HepG2 (cell line): Measurements from ENCODE around the gene HAX1. TPM values are rescaled to one million over a fixed set of nuclear protein-coding genes. Genes with fewer than 3 reads are reported as not detected.
A peak's percentile ranks its signal among the peaks of the same experiment; 100 is the strongest.

Source experiments
- CHD4 ChIP-seq: fragments of 200-600 bp; sonication (generic); IDR thresholded peaks from 2 replicates; pipeline ENCODE4 v1.7.0; 2017; ENCODE audit warnings: mild to moderate bottlenecking, low read length, borderline replicate concordance
- GABPA ChIP-seq, 2 experiments: IDR thresholded peaks; 2 replicates each; pipeline ENCODE4 v1.6.1; 2011 to 2016; ENCODE audit warnings: low read depth in 2 of 2, low read length in 1 of 2, missing biosample characterization in 1 of 2, missing genetic modification characterization in 1 of 2
- KDM1A ChIP-seq: IDR thresholded peaks from 2 replicates; pipeline ENCODE4 v1.6.1; 2016; ENCODE audit warnings: missing compliant biosample characterization
- KDM2A ChIP-seq: sonication (generic); formaldehyde crosslinking; IDR thresholded peaks from 2 replicates; pipeline ENCODE4 v1.4.0; 2020; ENCODE audit warnings: low read depth, missing genetic modification reagents, borderline replicate concordance
- POGZ ChIP-seq: sonication (generic); formaldehyde crosslinking; IDR thresholded peaks from 2 replicates; pipeline ENCODE4 v1.4.0; 2020; ENCODE audit warnings: mild to moderate bottlenecking, missing genetic modification reagents
- RAD21 ChIP-seq: fragments of 450-650 bp; formaldehyde crosslinking; IDR thresholded peaks from 2 replicates; pipeline ENCODE4 v1.5.0; 2020; ENCODE audit warnings: mild to moderate bottlenecking
- SP4 ChIP-seq: sonication (generic); formaldehyde crosslinking; IDR thresholded peaks from 2 replicates; pipeline ENCODE4 v1.8.1; 2023; ENCODE audit warnings: mild to moderate bottlenecking, missing genetic modification reagents
- ZBTB34 ChIP-seq: sonication (generic); formaldehyde crosslinking; IDR thresholded peaks from 2 replicates; pipeline ENCODE4 v1.8.0; 2022; ENCODE audit warnings: mild to moderate bottlenecking, missing genetic modification reagents
- ZEB1 ChIP-seq: IDR thresholded peaks from 2 replicates; pipeline ENCODE4 v1.6.1; 2012; ENCODE audit warnings: mild to moderate bottlenecking, low read depth, inconsistent platforms; ENCODE audit not compliant: insufficient replicate concordance
- ZFP36L1 ChIP-seq: sonication (generic); formaldehyde crosslinking; IDR thresholded peaks from 2 replicates; pipeline ENCODE4 v1.8.0; 2022; ENCODE audit warnings: mild to moderate bottlenecking, missing genetic modification reagents, moderate library complexity
- ZNF367 ChIP-seq: sonication (generic); formaldehyde crosslinking; IDR thresholded peaks from 2 replicates; pipeline ENCODE4 v1.4.0; 2020; ENCODE audit warnings: missing genetic modification reagents, borderline replicate concordance
- ZNF407 ChIP-seq: sonication (generic); formaldehyde crosslinking; IDR thresholded peaks from one replicate; pipeline ENCODE4 v1.5.1; 2020; ENCODE audit warnings: mild to moderate bottlenecking, missing genetic modification reagents; ENCODE audit errors: not compliant biosample characterization
- ZNF7 ChIP-seq: IDR thresholded peaks from 2 replicates; pipeline ENCODE4 v1.6.1; 2016; ENCODE audit warnings: missing biosample characterization, missing genetic modification reagents
- ZNF788 ChIP-seq: sonication (generic); formaldehyde crosslinking; IDR thresholded peaks from 2 replicates; pipeline ENCODE4 v1.5.0; 2020; ENCODE audit warnings: mild to moderate bottlenecking, missing genetic modification reagents, borderline replicate concordance
- ZNF790 ChIP-seq: sonication (generic); formaldehyde crosslinking; IDR thresholded peaks from 2 replicates; pipeline ENCODE4 v1.8.0; 2022; ENCODE audit warnings: missing genetic modification reagents, mild to moderate bottlenecking, borderline replicate concordance
- polyA plus RNA-seq, 8 experiments: library from polyadenylated mRNA; depleted of rRNA in 3 of 8; stranded (reverse) in 7 of 8; unstranded in 1 of 8; fragments of >200 nt; fragmentation: Illumina TruSeq in 4 of 8; extraction: Trizol in 4 of 8; gene quantifications; 2 replicates each; pipeline versions ENCODE4 v1.2.1 to v1.2.3, GENCODE V29; 2011 to 2016; ENCODE audit warnings: low read depth in 4 of 8, missing spikeins in 1 of 8, mixed read lengths in 1 of 8; ENCODE audit not compliant: insufficient read depth in 1 of 8
- total RNA-seq, 5 experiments: library from RNA; depleted of rRNA; stranded (reverse); fragments of >200 nt; fragmentation: Illumina TruSeq; extraction: Trizol; gene quantifications; 2 replicates each; pipeline ENCODE4 v1.2.3, GENCODE V29; 2016; ENCODE audit warnings: low read depth in 1 of 5

Gene HAX1
- total and polyA plus RNA-seq, 2 of the 13 experiments (the other 11 are each of a cell fraction or from before 2014, with no cell fraction given), result 89.2 to 128 TPM

- no peak for TF ChIP-seq ZNF407 (CRISPR knock-in tag)
- TF ChIP-seq ZNF7 (CRISPR knock-in tag), result no peak
- peak; percentile 68; the same call in 1 of the 2 replicates for TF ChIP-seq RAD21 (CRISPR knock-in tag)
- TF ChIP-seq CHD4, result no peak
- no peak for TF ChIP-seq ZNF367
- TF ChIP-seq POGZ, result 0 out of 2 replicates have a peak, but pooled peaks have one; percentile 21
- TF ChIP-seq KDM2A, result peak; percentile 55; the same call in 1 of the 2 replicates
- TF ChIP-seq ZFP36L1, result no peak
- no peak for TF ChIP-seq ZNF790 (CRISPR knock-in tag)
- peak; percentile 55; the same call in 1 of the 2 replicates for TF ChIP-seq ZNF788 (CRISPR knock-in tag)
- TF ChIP-seq KDM1A (CRISPR knock-in tag), result peak; percentile 26; the same call in 1 of the 2 replicates
- 0 out of 2 replicates have a peak, but pooled peaks have one; percentile 46 for TF ChIP-seq SP4 (CRISPR knock-in tag)
- no peak for TF ChIP-seq ZBTB34
- no peak for TF ChIP-seq ZEB1
- peak; percentile 48 for TF ChIP-seq GABPA (IDR thresholded peaks at IDR 0.05; ENCODE audit: low read depth, low read length)
- peak; percentile 61 for TF ChIP-seq GABPA (CRISPR knock-in tag; IDR thresholded peaks at IDR 0.05; ENCODE audit: low read depth)
Measured at GRCh38 chr1:154324669-154325582, 52.5 kb downstream of the HAX1 start, which contains the start of gene ATP8B2 (continued).
